ENCODE measurements around the gene LPP.

LPP gene

DNA sequence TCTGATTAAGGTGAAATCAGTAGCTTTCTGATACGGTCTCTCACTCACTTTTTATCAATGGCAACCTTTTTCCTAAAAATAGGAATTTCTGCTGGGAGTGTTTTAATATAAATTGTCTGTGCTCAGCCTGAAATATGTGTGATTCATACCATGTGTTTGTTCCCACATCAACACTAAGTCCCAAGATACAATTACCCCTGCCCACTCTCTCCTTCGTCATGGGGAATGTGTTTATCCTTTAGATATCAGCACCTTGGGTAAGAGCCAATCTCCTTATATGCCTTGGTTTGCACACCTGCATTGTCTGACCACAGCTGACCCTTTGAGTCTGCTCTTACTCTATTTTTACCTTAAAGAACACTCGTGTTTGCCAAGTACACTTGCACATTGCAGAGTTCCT lies 356.4 kb downstream of the LPP start:
- DNase-seq (ENCODE audit: low read depth in 2 of 2), result no peak

GRCh38 chr3:188513662-188514328 lies 359.8 kb downstream of the LPP start:
- no peak for DNase-seq (ENCODE audit: low read depth in 2 of 2)

GRCh38 chr3:188516515-188516914 lies 362.6 kb downstream of the LPP start:
- DNase-seq (ENCODE audit: low read depth in 2 of 2), result no peak

GRCh38 chr3:188518416-188518815 lies 364.5 kb downstream of the LPP start:
- no peak for DNase-seq (ENCODE audit: low read depth in 2 of 2)

GRCh38 chr3:188518835-188519452 lies 365.0 kb downstream of the LPP start:
- DNase-seq (ENCODE audit: low read depth in 2 of 2), result no peak

- DNase-seq (ENCODE audit: low read depth in 2 of 2), result no peak
Observed at GRCh38 chr3:188520466-188520865, 366.5 kb downstream of the LPP start.

DNA sequence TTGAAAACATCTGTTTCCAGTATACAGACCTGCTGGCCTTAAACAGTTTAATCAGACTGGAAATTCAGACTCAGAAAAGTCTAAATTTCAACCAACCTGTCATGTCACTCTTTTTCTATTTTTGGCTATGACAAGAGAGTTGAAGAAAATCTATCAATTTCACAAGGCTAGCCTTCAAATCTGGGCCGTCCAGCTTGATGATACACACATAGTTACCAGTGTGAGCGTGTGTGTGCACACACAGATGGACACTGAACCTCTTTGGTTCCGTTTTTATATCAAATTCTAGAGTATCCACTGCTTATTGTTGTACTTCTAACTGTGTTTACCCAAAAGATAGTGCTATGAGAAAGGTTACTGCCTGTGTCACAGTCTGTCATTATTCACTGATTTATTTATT lies 368.2 kb downstream of the LPP start:
- no peak for DNase-seq (ENCODE audit: low read depth in 2 of 2)

DNA sequence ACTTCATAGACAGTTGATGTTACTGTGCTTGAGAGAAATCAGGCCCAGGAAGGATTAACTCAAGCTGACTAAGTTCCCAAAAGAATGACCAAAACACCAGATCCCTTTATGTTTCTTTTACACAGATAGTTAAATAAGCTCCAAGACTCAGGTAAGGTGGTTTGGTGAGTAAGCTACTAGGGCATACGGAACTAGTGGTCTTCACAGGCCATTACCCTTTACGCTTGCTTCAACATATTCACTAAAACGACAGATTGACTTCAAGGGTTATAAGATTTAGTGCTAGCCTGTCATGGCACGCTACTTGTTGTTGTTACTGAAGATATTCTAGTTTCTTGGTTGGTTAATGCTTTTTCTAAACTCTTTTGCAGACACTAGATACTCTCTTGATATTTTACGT lies 369.3 kb downstream of the LPP start:
- DNase-seq (ENCODE audit: low read depth in 2 of 2), result no peak

GRCh38 chr3:188524052-188524451 lies 370.1 kb downstream of the LPP start:
- DNase-seq (ENCODE audit: low read depth in 2 of 2), result no peak

DNA sequence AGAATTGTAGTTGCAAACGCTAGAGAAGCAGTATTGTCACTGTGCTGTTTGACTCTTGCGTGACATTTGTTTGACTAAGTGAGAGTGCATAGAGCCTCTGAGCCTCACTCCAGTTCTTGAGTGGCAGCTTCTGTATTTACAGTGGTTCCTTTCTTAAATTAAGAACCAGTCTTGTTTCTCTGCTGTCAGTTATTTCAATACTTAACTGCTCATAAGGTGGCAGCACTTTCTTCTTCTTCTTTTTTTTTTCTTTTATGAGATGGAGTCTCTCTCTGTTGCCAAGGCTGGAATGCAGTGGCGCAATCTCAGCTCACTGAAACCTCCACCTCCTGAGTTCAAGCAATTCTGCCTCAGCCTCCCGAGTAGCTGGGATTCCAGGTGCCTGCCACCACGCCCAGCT lies 372.1 kb downstream of the LPP start:
- DNase-seq (ENCODE audit: low read depth in 2 of 2), result no peak

- DNase-seq (ENCODE audit: low read depth in 2 of 2), result no peak
Observed at GRCh38 chr3:188527389-188527788, 373.4 kb downstream of the LPP start.

DNA sequence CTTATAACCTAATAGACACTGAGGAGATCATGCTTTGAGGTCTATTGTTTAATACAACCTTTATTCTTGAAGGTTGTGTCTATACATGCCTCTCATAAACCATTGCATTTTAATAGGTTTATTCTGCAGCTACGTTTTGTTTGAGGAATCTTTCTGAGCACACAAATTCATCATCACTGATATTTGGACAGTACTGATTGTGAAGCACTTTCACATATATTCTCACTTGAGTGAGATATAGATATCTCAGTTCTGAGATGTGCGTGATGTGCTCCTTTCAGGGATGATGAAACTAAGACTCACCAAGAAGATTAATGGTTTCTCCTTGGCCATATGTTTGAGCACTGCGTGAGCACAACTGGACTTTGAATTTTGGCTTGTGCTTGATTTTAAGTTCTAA lies 374.4 kb downstream of the LPP start:
- no peak for DNase-seq (ENCODE audit: low read depth in 2 of 2)

GRCh38 chr3:188529228-188529627 lies 375.3 kb downstream of the LPP start:
- DNase-seq (ENCODE audit: low read depth in 2 of 2), result no peak

DNA sequence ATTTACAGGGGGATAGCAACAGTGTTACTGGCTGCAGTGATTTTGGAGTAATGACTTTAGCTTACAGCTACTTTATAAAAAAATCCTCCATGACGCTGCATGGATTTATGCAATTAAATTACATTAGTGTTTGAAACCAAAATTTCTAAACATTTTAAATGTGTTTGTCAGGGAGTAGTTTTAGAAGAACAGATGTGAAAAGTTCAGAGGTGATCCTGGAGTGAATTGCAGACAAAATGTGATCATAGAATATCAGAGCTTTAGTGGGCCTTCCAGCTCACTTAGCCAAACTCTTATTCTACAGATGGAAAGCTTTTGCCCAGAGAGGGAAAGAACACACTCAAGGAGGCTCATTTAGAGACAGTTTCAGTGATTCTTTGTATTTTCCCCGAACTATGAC lies 376.3 kb downstream of the LPP start:
- DNase-seq (ENCODE audit: low read depth in 2 of 2), result no peak

DNA sequence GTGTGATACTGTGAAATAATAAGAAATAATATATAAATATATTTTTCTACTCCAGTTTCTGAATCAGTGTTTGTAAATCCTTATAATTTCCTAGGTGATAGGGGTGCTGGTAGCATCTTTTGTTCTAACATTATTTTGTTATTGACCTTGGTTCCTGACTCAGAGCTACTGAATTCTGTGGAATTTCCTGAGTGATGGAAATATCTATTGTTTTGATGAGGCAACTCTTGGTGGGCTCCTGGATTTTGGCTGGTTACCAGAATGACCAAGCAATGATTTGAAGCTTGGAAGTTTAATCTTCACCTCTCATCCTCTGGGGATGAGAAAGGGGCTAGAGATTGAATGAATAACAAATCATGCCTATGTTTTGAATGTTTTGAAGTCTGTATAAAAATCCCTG lies 377.3 kb downstream of the LPP start:
- no peak for DNase-seq (ENCODE audit: low read depth in 2 of 2)

GRCh38 chr3:188533172-188533571 lies 379.2 kb downstream of the LPP start:
- no peak for DNase-seq (ENCODE audit: low read depth in 2 of 2)

DNA sequence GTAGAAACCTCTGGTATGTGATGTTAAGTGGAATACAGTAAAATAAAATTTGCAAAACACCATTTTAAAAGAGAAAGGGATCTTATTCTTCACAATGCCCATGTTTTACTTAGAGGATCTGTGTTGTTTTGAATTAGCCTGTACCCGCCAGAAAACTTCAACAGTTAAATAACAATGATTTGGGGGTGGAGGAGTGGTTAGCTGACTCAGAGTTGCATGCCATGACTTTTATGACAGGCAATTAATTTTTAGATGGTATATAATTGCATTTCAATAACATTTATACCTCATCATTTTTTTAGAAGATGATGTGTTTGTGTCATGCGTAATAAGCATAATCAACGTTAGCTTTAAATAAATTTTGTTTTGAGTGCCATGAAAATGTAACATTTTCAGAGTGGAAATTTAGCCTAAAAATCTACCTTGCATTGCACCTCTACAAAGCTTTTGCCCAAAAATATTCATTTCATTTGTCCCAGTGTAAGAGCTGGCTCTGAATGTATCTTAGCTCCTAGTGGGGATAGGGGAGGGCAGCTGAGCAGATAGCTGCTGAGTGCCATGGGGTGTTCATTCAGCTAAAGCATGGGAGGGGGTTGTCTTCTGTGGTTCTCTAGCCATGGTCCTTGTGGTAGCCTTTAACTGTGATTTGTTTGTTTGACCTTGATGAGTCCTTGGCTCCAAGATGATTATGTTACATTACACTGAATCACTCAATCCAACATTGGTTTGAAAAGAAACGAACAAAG lies 379.8 kb downstream of the LPP start:
- no peak for DNase-seq (ENCODE audit: low read depth in 2 of 2)

- no peak for DNase-seq (ENCODE audit: low read depth in 2 of 2)
Observed at GRCh38 chr3:188534633-188535032, 380.7 kb downstream of the LPP start.

DNA sequence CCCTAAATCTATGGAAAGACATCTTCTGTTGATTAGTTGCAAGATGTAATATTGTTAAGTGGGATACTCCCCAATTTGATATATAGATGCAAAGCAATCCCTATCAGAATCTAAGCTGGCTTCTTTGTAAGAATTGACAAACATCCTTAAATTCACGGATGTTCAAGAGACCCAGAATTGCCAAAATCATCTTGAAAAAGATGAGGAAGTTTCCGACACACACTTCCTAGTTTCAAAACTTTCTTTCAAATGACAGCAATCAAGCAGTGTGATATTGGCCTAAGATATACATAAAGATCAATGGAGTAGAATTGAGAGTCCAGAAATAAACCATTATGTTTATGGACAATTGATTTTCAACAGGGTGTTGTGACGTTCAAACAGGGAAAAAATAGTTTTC lies 383.6 kb downstream of the LPP start:
- DNase-seq (ENCODE audit: low read depth in 2 of 2), result no peak

GRCh38 chr3:188539037-188539436 lies 385.1 kb downstream of the LPP start:
- no peak for DNase-seq (ENCODE audit: low read depth in 2 of 2)

- no peak for DNase-seq (ENCODE audit: low read depth in 2 of 2)
Observed at GRCh38 chr3:188539631-188540194, 385.8 kb downstream of the LPP start.

DNA sequence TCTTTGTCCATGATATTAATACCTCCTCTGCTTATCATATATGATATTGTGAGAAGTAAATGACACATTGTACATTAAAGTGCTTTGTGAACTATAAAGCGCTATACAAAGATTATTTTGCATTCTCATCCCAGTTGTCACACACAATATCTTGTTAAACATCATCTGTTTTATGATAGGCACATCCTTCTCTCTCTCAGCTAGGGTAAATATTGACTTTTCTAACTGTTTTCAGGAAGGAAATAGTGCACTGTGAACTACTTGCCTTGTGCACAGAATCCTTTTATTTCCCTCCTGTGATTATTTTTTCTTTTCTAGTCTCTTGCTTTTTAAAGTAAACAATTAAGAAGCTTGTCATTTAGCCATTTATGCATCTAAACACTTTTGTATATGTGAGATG lies 388.2 kb downstream of the LPP start:
- no peak for DNase-seq (ENCODE audit: low read depth in 2 of 2)

DNA sequence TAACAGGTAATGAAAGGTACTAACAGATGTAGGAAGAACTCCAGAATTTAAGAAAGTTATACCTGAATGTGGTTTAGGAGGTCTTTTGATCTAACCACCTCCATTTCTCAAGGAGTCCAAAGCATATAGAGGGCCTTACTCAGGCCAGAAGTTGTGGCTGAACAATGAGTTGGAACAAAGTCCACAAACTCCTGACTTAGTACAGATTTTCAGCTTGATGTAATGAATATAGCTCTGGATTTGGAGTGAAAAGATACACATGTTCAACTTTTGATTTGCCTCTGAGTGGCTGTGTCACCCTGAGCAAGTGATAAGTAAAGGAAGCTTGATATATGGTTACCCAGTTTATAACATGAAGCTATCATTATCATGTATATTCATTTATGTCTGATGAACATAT lies 390.1 kb downstream of the LPP start:
- DNase-seq (ENCODE audit: low read depth in 2 of 2), result no peak

Measured in stimulated activated CD4-positive, alpha-beta T cell treated with anti-CD3 and anti-CD28 coated beads, Interleukin-1b, Interleukin-23, amount 100 ng/mL, for 4 hours (primary cell).